GM21825 (cell line): ENCODE measurements around the gene SLC22A23.

Experiments
- ATAC-seq: cut with Tn5 transposase; IDR thresholded peaks from one replicate; pipeline ENCODE4 v1.9.1; 2021; ENCODE audit warnings: mild to moderate bottlenecking, moderate library complexity; ENCODE audit not compliant: unreplicated experiment

Gene SLC22A23

DNA sequence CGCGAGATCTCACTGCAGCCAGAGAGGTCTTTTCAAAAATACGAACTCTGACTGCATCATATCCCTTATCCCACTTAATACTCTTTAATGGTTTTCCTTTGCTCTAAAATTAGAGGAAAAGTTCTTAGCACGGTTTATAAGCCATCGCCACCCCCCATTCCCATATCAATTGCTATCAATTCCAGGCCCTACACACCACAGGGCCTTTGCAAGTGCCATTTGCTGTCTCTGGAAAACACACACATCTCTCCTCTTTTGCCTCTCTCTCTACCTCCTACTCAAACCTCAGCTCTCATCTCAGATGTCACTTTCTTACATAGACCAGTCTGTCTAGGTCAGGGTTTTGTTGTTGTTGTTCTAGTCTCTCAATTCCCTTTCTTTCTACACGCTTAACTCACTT lies 9.8 kb downstream of the SLC22A23 start:
- ATAC-seq = no peak

DNA sequence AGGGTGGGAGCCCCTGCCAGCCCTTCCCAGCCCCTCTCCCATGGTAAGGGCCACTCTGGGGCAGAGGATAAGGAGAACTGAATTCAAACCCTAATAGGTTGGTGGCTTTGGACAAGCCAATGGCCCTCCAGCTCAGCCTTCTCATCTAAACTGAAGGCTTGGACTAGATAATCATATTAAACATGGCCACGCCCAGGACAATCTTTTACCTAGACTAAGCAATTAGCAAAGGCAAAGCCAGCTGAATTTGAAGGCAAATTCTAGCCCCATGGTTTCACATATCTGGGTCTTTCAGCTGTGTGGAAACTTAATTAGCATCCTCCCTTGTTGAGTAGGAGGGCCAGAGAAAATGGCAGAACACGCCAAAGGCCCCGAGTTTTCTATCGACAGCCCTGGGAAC lies 10.7 kb downstream of the SLC22A23 start:
- ATAC-seq = no peak

DNA sequence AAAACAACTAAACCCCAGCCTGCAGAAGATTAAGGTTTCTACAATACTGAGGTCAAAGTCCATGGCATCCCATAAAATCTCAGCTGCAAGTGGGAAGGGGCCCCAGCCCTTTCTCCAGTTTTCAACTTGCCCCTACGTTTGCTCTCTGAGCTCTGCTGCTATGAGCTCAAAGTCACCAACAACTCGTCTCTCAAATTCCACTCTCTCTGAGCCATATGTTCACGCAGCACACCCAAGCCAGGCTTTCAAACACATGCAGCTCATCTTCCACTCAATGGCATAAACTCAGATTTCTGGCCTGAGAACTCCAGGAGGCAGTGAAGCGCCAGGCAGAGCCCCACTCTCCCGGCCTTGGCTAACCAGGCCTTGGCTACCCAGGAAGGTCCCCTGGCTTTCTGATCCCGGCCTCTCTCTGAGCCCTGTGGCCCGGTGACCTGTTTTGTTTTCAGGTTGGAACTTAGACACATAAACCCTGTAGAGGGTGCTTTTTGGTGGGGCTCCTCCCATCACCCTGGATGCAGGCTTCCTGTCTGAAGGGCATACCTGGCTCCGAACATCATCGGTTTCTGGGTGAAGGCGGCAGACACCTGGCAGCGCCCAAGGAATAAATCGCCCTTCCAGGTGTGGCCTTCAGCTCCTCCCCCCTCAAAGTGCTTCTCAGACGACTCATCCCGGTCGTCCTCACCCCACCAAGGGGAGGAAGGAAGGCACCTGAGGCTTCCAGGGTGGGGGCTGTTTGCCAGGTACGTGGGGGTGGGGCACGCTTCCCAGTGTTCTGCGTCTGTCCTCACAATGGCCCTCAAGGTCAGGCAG lies 12.4 kb downstream of the SLC22A23 start:
- no peak for ATAC-seq

DNA sequence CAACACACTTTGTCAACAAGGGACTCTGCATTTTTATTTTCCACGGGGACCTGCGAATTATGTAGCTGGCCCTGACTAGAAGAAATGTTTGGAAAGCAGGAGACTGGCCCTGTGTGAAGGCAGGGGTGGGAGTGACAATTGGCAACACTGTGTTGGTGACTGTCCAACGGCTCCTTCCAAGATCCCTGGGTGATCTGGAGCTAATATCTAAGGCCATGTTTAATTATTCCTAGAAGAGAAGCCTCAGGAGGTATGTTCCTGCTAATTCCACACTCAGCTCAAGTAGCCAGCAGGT lies 13.7 kb downstream of the SLC22A23 start:
- ATAC-seq = no peak

DNA sequence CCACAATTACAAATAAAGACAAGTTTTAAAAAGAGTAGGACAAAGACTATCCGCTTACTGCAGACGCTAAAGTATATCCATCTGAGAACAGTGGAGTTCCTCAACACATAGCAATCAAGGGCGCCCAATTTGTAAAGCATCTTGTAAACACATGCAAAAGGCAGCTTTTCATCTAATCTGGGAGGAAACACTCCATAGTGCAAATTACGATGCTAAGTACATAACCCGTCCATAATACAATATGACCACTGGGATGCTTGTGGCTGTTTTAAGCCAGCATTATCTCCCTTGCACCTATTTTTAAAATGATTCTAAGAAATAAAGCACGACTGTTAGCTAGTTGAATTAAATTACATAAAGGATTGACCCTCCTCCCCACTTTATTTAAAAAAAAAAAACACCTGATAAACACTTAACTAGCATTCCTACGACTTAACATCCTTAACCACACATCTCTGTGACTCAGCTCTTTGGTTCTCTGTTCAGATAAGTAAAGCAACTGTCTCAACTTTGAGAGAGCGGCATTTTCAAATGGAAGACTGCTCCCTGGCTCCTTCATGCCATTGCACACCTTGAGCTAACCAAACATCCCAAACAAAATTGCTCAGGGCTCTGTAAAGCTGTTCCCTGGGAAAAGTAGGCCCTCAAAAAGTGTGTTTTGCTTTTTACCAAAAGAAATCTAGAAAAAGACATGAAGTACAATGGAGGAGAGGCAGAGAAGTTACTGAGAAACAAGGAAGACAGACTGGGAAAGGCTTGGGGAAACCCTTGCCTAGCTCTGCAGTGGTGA lies 14.2 kb downstream of the SLC22A23 start:
- no peak for ATAC-seq

DNA sequence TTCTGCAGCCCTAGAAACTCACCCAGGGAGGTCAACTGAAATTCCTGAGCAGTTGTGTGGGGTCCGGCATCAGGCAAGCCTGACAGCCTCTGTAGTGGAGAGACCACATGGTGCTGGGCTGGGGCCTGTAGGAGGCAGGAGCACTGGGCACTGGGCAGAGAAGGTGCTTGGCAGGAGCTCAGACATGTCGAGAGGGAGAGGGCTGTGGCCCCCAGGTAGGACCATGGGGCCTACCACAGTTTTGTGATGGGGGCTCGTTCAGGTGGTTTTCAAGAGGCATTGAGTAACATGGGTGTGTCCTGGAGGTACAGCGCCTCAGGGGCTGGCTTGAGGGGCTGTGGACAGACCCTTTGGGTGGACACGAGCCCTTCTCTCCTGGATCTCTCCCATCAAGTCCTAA lies 15.9 kb downstream of the SLC22A23 start:
- ATAC-seq = no peak

DNA sequence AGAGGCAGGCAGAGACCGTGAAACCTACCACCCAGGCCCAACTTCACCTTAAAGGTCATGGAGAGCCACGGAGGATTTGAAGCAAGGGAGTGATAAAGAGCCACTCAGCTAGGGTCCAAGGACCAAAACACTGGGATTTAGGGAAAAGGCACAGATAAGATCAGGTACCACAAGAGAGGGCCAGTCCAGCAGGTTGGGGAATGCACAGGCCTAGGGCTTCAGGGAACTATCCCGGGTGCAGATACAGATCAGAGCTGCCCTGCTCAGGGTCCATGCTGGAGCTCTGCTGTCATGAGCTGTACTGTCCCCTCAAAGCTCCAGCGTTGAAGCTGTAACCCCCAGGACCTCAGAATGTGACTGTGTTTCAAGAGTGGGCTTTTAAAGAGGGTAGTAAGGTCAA lies 16.9 kb downstream of the SLC22A23 start:
- no peak for ATAC-seq

DNA sequence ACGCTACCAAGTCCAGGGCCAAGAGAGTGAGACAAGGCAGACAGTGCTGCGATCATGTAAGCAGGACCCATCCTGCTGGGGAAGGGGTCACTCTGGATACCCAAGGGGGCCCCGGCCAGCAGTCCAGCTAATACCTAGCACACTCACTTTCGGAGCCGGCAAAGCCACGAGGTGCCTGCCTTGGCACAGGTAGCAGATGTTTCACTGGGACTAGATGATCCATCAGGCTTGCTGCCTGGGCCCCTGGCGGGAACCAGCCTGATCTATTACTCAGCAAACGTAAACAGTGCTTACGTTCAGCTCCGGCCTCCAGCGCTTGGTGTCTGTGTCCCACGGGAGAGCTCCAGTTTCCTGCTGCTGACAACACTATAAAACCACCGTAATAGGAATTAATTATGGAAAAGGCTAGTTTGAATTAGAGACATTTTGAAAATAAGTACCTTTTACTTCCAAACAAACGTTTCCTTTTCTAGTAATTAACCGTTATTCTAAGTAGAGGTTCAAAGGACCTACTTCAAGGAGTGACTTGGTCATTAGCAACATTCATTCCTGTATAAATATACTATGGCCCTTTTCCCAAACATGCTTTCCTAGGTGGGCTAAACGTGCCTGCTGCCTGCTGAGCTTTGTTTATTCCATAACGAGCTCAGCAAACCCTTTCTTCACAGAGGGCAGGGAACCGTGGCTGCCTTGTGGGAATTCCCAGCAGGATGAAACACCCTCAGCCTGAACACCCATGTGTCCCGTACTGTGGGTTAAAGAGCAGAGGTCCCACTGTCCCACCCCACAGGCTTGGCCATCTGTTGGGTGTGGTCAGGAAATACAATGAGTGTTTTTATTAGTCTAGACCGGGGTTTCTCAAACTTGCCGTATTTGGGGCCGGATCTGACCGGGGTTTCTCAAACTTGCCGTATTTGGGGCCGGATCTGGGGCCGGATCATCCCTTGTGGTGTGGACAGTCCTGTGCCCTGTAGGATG lies 18.4 kb downstream of the SLC22A23 start:
- no peak for ATAC-seq

DNA sequence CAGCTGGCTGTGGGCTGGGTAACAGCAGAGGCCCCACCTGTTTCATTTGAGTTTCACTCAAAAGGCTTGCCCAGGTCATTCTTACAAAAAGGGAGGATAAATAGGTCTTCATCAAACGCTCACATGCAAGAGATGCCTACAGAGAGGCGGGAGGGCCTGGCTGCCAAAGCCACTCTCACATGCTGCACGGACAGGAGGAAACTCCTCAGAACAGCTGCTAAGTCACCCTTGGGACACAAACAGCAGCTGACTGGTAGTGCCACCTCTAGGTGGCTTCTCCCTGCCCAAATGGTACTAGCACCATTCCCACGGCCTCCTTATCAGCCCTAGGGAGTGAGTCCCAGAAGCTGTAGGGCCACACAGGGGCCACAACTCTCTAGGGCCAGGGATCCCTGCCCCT lies 23.8 kb downstream of the SLC22A23 start:
- no peak for ATAC-seq

DNA sequence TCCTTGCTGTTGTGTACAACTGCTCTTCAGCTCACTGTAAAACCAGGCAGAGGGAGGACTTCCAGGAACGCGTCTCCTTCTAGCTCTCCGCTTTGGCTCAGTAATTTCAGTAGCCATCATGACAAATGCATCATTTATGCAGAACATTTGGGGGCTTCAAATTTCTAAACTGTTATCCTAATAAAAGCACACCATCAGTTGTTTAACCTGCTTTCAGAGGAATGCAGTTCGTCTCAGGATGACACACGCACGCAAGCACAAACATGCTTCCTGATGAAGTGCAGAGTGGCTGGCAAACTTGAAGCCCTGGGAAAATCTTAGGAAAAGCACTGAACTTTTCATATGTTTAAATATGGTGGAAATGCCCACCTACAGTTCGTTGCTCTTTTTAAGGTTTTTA lies 24.4 kb downstream of the SLC22A23 start:
- no peak for ATAC-seq

DNA sequence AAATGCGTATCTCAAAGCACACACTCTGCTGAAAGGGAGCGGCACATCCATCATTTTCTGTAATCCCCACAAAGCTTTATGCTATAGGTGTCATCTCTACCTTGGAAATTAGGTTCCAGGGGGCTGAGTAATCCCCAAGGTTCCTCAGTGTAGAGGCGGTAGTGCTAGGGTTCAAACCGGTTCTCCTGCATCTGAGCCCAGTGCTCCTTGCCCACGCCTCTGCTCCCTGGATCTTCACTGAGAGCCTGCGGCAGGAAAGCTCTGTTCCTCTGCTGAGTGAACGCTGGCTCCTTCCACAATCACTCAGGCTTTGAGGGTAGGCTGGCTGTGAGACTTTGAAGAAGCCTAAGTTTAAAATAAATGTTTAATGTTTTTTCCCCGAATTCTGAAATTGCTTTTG lies 24.9 kb downstream of the SLC22A23 start:
- no peak for ATAC-seq

DNA sequence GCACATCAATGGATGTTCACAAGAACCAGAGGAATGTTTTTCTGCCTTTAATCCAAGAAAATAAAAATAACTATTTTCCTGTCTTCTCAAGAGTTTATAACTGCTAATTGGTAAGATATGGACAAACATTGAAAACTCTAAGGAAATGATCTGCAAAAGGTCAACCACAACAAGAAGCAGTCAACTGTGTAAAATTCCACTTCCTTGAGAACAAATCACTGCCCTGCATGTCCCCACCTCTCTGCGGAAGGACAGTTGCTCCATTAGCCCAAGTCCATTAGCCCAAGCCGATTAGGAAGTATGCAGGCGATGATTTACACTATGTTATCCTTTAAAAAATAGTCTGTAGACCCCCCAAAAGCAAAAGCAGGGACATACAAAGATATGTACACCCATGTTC lies 27.6 kb downstream of the SLC22A23 start:
- ATAC-seq = no peak

DNA sequence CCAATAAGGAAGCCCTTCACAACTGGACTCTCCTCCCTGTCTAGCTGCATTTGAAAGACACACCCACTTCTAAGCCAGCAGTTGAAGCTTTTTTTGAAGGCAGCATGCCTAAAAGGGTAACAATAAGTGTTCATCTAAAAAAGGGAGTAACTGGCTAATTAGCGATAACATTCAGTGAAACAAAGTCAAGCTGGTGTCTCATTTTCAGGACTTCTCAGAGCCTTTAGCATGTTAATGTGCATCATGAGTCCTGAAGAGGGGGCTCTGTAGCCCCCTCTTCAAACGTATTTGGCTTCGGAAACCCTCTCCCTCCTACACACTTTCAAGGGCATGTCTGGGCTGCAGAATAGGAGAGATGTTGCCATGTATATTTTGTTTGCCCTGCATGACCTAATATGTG lies 28.1 kb downstream of the SLC22A23 start:
- no peak for ATAC-seq

DNA sequence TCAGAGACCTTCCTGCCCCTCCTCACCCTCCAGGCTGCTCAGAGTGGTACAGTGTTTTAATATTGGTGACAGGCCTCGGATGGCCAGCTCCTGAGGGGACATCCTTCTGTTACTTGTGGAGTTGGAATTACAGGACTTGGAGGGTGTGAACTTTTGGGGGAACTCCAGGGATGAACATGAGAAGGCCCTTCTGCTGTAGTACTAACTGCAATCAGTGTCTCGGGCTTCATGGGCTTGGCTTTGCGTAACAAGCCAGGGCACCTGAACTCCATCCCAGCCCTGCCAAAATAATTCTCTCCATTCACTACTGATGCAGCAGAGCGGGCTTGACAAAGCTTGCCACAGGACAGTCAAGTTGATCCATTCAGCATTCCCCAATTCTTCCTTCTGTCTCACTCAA lies 28.6 kb downstream of the SLC22A23 start:
- no peak for ATAC-seq

DNA sequence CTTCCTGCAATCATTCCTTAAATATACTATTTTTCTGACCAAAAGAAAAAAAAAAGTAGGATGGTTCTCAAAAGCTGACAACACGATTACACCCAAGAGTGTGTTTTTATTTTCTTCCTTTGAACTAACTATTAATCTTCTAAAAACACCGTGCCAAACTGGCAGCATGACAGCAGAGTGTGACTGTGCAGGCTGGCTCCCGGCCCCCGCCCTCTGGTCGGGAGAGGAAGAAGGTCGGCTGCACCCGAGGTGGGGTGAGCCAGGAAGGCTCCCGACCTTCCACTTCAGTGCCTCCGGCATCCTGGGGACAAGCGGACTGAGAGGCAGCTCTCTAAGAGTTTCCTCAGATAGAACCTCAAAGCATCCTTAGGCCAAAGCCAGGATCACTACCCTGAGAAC lies 29.2 kb downstream of the SLC22A23 start:
- no peak for ATAC-seq

DNA sequence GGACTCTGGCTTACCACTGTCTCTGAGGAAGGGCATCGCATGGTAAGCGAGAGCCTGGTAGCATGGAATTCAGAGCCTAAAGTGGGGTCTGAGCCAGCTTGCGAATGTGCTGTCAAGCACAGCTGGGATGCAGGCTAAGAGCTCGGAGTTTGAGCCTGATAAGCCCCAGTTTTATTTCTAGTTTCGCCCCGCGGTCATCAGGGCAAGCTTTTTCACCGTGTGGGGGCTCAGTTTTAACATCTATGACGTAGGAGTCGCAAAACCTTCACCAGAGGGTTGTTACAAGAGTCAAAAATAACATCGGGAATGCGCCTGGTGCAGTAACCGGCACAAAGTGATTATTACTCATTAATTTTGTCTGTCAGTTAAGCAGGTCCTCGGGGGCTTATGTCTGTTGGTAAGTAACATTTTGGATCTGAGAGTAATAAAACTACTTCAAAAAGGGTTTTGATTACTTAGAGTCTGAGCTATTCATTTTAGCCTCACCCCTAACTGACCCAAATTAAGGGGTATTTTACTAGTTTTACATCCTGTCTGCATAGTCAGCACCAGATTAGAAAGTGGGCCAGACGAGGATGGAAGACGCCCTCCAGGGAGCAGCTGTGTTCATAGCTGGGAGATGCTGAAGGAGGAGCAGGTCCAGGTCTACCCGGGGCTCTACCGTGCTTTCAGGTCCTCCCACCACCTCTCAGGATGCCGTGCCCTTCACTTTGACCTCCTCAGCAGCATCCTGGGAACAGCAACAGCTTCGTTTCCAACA lies 29.7 kb downstream of the SLC22A23 start:
- no peak for ATAC-seq

DNA sequence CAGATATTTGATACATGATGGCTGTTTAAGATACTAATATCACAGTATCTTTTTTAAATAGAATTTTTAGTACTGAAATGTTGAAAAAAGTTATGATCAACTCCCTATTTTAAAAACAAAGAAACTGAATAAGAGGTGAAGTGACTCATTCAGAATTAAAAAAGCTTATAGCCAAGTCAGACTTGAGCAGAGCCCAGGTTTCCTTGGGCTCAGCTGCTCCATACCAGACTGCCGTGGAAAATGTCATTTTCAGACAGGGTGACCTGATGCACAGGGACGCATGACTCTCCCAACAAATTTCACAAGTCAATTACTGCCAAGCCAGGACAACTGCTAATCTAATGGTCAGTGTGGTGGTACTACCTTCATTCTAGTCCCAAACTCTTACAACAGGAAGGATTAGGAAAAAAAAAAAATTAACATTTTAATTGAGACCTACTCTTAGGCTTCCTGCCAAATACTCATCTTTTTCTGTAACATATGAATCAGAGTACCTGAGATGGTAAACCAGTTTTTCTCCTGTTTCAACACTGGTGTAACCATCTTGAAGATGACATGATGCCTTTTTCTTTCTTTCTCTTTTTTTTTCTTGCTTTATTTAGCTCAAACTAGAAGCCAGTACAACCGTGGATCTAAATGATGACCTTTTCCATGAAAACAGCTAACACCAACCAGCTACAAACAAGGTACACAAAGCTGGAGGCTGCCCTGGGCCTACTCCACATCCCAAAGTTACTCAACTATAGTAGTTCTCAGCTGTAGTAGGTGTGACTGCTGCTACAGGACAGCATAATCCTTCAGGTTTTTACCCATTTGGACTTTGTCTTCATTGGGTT lies 30.5 kb downstream of the SLC22A23 start:
- no peak for ATAC-seq

DNA sequence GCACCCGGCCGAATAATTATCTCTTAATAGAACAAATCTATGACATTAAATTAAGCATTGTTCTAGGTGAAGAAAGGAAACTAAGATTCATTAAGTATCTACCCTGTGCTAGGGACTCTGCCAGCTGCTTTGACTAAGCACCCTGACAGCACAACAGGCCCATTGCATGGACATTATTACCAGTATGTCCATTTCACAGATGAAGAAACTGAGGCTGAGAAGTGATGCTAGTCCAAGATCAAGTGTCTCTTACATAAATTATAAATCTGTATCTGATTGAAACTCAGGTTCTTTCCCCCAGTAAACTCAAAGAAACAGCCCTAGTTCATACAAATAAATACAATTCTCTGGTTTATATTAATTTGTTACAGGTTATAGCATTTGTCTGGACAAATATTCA lies 31.3 kb downstream of the SLC22A23 start:
- no peak for ATAC-seq

DNA sequence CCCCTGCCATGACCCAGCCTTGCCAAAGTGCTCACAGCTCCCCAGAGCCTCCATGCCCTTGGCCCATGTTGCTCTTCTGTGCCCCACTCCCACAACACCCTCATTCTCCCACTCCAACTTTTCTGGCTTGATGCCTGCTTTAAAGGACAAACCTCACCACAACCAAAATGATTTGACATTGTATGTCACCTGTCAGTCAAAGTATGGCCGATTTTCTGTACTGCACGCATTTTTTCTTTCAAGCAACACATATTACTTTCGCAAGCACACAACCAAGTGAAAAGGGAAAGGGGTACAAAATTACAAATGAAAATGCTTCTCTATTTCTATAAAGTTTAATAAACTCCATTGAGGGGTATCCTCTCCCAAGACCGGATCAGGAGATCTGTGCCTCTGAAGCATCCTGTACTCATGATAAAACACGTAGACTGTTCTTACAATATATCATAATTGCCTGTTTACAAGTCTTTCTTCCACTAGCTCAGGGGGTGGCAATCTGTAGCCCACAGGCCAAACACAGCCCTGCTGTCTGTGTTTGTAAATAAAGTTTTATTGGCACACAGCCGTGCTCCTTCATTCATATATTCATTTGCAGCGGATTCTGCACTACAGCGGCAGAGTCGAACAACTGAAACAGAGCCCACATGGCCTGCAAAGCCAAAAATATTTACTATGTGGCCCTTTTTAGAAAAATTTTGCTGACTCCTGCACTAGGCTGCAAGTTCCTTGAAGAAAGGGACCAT lies 32.5 kb downstream of the SLC22A23 start:
- no peak for ATAC-seq
